Stimulated activated memory B cell treated with anti-CD40 and anti-IgM and Interleukin-4, amounts not matched to agents 10 μg/mL and 1 μg/mL and 100 μg/mL, for 72 hours (primary cell): ENCODE data around the gene ATAD1.
"Not testable (repeated sequence)": the region's sequence is repeated elsewhere in the genome, so short reads cannot be mapped to it uniquely, and the experiment has no call there.

Experiments
- ATAC-seq: fragments of 150-1000 bp; cut with Tn5 transposase; 2 replicates; pipeline ENCODE4 v1.10.0; 2021
- H3K27ac Mint-ChIP-seq: one replicate; pipeline ENCODE4 v1.8.0; 2022; ENCODE audit warnings: mild to moderate bottlenecking, mixed read lengths
- H3K27me3 Mint-ChIP-seq: one replicate; pipeline ENCODE4 v1.8.0; 2022; ENCODE audit warnings: mixed read lengths
- H3K36me3 Mint-ChIP-seq: one replicate; pipeline ENCODE4 v1.8.0; 2022; ENCODE audit warnings: mixed read lengths
- H3K4me1 Mint-ChIP-seq: one replicate; pipeline ENCODE4 v1.8.0; 2022; ENCODE audit warnings: mixed read lengths
- H3K4me3 Mint-ChIP-seq: one replicate; pipeline ENCODE4 v1.8.0; 2022; ENCODE audit warnings: mild to moderate bottlenecking, moderate library complexity, mixed read lengths
- H3K9me3 Mint-ChIP-seq: one replicate; pipeline ENCODE4 v1.8.0; 2022; ENCODE audit warnings: mixed read lengths

ATAD1 gene

DNA sequence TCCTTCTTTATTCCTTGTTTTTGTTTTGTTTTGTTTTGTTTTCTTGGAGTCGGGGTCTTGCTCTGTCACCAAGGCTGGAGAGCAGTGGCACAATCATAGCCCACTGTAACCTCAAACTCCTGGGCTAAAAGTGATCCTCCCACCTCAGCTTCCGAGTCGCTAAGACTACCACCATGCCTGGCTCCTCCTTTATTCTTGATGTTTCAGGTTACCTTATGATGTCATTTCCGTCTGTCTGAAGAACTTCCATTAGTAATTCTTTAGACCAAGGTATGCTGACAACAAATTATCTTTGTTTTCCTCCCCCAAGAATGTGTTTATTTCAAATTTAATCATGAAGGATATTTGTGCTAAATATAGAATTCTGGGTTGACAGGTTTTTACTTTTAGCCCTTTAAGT is 18.1 kb upstream of the ATAD1 start:
- no peaks in the 10 kb centered on the region for H3K27me3 Mint-ChIP-seq
- H3K9me3 Mint-ChIP-seq: no peaks in the 10 kb centered on the region
- peaks cover 14% of the 10 kb centered on the region for H3K4me1 Mint-ChIP-seq
- no peaks in the 10 kb centered on the region for H3K36me3 Mint-ChIP-seq
- no peak overlapping the region for H3K27ac Mint-ChIP-seq
- no peak for ATAC-seq
- H3K4me3 Mint-ChIP-seq: no peak overlapping the region

DNA sequence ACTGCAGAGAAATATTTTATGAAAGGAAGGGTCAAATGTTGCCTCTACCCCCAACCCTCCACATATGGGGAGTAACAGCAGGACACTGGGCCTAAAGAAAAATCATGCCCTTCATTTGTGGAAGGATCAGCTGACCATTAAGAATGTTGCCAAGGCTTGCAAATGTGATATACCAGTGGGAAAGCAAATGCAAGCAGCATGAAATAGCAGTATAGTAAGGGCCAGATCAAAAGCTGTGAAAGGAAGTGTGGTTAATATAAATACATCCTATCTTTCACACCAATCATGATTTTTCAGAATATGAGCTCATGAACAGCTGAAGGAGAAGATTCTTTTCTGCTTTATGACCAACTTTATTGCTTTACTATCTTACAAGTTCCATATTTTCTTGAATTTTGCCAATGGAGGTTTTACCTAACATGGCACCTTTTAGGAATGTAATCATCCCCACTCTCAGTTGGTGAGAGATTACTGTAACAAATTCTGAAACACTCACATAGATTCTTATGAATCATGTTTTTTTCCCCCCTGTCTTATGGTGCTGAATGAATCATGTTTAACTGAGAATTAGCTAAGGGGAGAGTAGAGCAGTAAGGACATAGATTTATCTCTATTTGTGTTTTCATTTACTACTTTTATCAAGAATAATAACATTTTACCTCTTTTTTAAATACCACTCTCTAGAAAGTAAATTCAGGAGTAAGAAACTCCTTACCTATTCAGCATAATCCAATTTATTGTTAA is 12.1 kb upstream of the ATAD1 start:
- peaks cover 6% of the 10 kb centered on the region for H3K4me1 Mint-ChIP-seq
- ATAC-seq: no peak
- H3K27me3 Mint-ChIP-seq: no peaks in the 10 kb centered on the region
- no peak overlapping the region for H3K4me3 Mint-ChIP-seq
- no peak overlapping the region for H3K27ac Mint-ChIP-seq
- H3K36me3 Mint-ChIP-seq: no peaks in the 10 kb centered on the region
- no peaks in the 10 kb centered on the region for H3K9me3 Mint-ChIP-seq

DNA sequence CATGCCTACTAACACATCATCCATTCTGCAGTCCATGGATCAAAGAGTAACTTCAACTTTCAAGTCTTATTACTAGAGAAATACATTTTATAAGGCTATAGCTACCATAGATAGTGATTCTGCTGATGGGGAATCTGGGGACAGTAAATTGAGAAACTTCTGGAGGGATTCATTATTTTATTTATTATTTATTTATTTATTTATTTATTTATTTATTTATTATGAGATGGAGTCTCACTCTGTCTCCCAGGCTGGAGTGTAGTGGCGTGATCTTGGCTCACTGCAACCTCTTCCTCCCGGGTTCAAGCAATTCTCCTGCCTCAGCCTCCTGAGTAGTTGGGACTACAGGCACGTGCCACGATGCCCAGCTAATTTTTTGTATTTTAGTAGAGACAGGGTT is 11.0 kb upstream of the ATAD1 start:
- not testable (repeated sequence) for H3K9me3 Mint-ChIP-seq, H3K4me1 Mint-ChIP-seq, H3K36me3 Mint-ChIP-seq, H3K27ac Mint-ChIP-seq, H3K4me3 Mint-ChIP-seq, ATAC-seq, H3K27me3 Mint-ChIP-seq

GRCh38 chr10:87827681-87828080 is 9.7 kb upstream of the ATAD1 start:
- no peak overlapping the region for H3K4me3 Mint-ChIP-seq
- H3K36me3 Mint-ChIP-seq: no peaks in the 10 kb centered on the region
- no peak for ATAC-seq
- H3K4me1 Mint-ChIP-seq: no peaks in the 10 kb centered on the region
- no peak overlapping the region for H3K27ac Mint-ChIP-seq
- H3K9me3 Mint-ChIP-seq: no peaks in the 10 kb centered on the region
- H3K27me3 Mint-ChIP-seq: no peaks in the 10 kb centered on the region

- H3K27ac Mint-ChIP-seq: no peak overlapping the region
- no peaks in the 10 kb centered on the region for H3K9me3 Mint-ChIP-seq
- H3K27me3 Mint-ChIP-seq: no peaks in the 10 kb centered on the region
- H3K36me3 Mint-ChIP-seq: no peaks in the 10 kb centered on the region
- ATAC-seq: no peak
- no peaks in the 10 kb centered on the region for H3K4me1 Mint-ChIP-seq
- no peak overlapping the region for H3K4me3 Mint-ChIP-seq
These were observed 8.6 kb upstream of the ATAD1 start for GRCh38 chr10:87826653-87827052.

DNA sequence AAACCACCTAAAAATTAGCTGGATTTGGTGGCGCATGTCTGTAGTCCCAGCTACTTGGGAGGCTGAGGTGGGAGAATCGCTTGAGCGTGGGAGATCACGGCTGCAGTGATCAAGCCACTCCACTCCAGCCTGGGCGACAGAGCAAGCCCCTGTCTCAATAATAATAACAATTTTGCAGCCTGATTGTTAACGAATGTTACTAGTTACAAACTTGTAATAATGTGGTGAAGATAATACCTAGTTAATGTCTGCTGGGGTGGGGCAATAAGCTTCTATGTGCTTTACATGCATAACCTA is 1.2 kb upstream of the ATAD1 start:
- Mint-ChIP-seq H3K36me3 (no peaks in the 10 kb centered on the region), H3K4me1 (peaks cover 28% of the 10 kb centered on the region), H3K4me3 (no peak overlapping the region), H3K27me3 (no peaks in the 10 kb centered on the region), H3K9me3 (no peaks in the 10 kb centered on the region), H3K27ac (peak overlapping the region; percentile 92)
- ATAC-seq: no peak

DNA sequence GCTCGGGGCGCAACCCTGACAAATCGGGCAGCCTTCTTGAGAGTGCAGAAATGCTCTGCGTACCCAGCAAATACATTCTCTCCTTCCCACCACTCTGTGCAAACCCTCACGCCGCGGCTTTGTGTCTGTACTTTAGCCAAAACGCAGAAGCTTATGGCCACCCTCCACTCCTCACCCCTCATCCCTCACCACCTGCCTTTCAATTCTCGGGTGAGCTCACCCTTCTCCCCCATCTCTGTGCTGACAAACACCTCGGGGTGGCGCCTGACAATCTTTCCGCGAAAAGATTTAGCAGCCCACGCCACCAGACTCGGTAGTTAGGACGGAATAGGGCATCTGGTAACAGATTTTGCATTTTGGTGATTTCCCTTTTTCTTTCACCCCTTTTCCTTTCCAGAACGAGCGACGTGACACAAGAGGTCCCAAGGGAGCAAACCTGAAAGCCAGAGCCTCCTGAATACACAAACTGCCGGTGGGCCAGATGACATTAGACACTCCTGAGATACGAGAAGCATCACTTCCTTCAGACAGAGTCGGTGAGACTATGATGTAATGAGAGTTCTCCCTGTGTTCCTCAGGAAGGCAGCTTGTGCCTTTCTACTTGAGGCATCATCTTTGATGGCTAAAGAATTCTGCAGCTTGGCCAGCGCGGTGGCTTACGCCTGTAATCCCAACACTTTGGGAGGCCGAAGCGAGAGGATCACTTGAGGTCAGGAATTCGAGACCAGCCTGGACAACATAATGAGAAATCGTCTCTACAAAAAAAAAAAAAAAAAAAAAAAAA is 671 bp upstream of the ATAD1 start:
- peak; percentile 85 for ATAC-seq
- no peaks in the 10 kb centered on the region for H3K9me3 Mint-ChIP-seq
- H3K4me3 Mint-ChIP-seq: peak overlapping the region; percentile 94
- no peaks in the 10 kb centered on the region for H3K27me3 Mint-ChIP-seq
- no peaks in the 10 kb centered on the region for H3K36me3 Mint-ChIP-seq
- H3K27ac Mint-ChIP-seq: peak overlapping the region; percentile 92
- H3K4me1 Mint-ChIP-seq: peaks cover 28% of the 10 kb centered on the region

DNA sequence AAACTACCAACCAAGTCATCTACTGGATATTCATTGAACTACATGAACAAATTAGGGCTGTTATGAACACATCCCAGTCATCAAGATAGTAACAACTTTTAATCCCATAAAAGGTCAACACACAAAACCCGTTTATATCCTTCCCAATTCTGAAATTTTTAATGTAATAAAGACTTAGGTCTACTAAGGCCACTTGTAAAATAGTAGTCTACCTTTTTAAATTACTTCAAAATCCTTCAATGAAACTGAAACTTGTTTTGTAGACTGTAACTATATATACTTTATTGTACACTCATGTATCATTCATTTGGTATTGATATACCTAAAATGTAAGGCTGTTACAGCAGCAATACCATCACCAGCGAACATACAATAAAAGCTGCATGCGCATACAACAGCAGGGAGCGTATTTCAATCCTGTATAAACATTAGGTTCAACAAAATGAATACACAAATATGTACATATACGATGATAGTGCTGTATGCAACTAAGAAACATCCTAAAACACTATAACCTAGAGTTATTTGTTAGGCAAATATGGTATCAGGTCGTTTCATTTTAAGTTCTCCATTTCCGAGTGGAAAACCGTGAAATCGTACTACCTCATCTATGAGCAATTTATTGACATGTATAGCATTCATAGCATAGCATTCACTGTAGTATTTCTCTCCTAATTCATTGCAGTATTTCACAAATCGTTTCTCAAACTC is 973 bp downstream of the ATAD1 start:
- ATAC-seq: no peak
- Mint-ChIP-seq H3K36me3 (peaks cover 7% of the 10 kb centered on the region), H3K4me1 (peaks cover 31% of the 10 kb centered on the region), H3K9me3 (no peaks in the 10 kb centered on the region), H3K4me3 (peak overlapping the region; percentile 94), H3K27me3 (no peaks in the 10 kb centered on the region), H3K27ac (peak overlapping the region; percentile 92)

DNA sequence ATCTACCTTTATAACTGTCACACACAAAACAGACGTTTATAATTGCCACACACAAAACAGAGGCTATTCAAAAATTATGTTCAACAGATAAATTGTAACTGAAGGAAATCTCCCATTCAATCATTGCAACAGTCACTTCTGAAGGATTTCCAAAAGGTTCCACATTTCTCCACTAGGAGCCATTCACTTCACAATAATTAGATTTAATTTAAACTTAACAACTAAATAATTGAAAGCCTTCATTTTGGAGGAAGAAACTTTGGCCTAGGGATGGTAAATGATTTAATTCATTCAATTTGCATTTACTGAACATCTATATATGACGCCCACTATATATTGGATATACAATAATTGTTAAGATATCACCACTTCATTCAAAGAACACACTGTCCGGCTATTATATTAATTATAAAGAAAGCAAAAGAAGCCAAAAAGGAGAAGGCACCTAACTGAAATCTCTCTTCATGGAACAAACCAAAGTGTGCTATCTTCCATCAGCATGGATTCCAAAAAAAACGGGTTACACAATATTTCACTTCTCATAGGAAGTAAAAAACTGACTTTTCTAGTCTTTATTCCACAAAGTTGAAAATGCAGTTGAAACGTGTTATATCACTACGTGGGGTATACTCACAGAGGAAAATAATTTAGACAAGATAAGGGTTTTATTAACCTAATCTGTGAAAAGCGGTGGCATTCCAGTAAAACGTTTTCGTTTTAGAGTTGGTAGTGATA is 1.7 kb downstream of the ATAD1 start:
- no peaks in the 10 kb centered on the region for H3K9me3 Mint-ChIP-seq
- peaks cover 38% of the 10 kb centered on the region for H3K4me1 Mint-ChIP-seq
- H3K27me3 Mint-ChIP-seq: no peaks in the 10 kb centered on the region
- peak overlapping the region; percentile 94 for H3K4me3 Mint-ChIP-seq
- H3K27ac Mint-ChIP-seq: peak overlapping the region; percentile 92
- peaks cover 14% of the 10 kb centered on the region for H3K36me3 Mint-ChIP-seq
- ATAC-seq: no peak

DNA sequence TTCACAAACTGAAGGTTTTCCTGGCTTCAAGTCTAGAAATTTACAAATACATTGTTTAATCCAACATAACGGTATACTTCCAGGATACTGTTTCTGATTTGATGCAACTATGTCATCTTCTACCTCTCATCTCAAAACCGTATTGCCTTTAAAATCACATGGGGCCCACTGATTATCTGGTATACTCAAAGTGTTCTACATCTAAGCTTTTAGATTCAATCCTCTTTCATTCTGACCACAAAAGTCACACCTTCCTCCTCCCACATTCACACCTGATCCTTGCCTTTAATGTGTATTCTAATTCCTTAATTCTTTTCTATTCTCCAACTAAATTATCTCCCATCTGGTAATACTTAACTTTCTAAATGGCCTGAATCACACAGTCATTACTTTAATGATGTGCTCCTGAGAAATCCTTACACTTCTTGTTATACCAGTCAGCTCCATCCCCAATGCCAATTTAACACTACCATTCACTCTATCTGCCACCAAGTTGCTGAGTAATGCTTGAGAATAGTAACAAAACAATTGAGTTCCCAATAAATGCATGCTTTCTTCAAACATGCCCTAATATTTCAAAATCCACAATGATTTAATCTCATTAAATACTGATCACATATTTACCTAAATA is 13.0 kb downstream of the ATAD1 start:
- H3K4me3 Mint-ChIP-seq: no peak overlapping the region
- peaks cover 82% of the 10 kb centered on the region for H3K36me3 Mint-ChIP-seq
- ATAC-seq: no peak
- H3K9me3 Mint-ChIP-seq: peaks cover 21% of the 10 kb centered on the region
- peaks cover 19% of the 10 kb centered on the region for H3K4me1 Mint-ChIP-seq
- no peaks in the 10 kb centered on the region for H3K27me3 Mint-ChIP-seq
- H3K27ac Mint-ChIP-seq: no peak overlapping the region

GRCh38 chr10:87803831-87804230 is 14.2 kb downstream of the ATAD1 start:
- Mint-ChIP-seq H3K27ac (no peak overlapping the region), H3K4me3 (no peak overlapping the region), H3K27me3 (no peaks in the 10 kb centered on the region), H3K36me3 (peaks cover 85% of the 10 kb centered on the region), H3K9me3 (peaks cover 21% of the 10 kb centered on the region), H3K4me1 (peaks cover 19% of the 10 kb centered on the region)
- ATAC-seq: no peak

- H3K36me3 Mint-ChIP-seq: peaks cover 88% of the 10 kb centered on the region
- no peaks in the 10 kb centered on the region for H3K27me3 Mint-ChIP-seq
- H3K9me3 Mint-ChIP-seq: peaks cover 21% of the 10 kb centered on the region
- no peak overlapping the region for H3K4me3 Mint-ChIP-seq
- peaks cover 22% of the 10 kb centered on the region for H3K4me1 Mint-ChIP-seq
- ATAC-seq: no peak
- H3K27ac Mint-ChIP-seq: no peak overlapping the region
These were observed 14.7 kb downstream of the ATAD1 start for GRCh38 chr10:87803328-87803727.

GRCh38 chr10:87801813-87802435 is 16.1 kb downstream of the ATAD1 start:
- Mint-ChIP-seq H3K4me1 (peaks cover 36% of the 10 kb centered on the region), H3K36me3 (peaks cover 88% of the 10 kb centered on the region)

DNA sequence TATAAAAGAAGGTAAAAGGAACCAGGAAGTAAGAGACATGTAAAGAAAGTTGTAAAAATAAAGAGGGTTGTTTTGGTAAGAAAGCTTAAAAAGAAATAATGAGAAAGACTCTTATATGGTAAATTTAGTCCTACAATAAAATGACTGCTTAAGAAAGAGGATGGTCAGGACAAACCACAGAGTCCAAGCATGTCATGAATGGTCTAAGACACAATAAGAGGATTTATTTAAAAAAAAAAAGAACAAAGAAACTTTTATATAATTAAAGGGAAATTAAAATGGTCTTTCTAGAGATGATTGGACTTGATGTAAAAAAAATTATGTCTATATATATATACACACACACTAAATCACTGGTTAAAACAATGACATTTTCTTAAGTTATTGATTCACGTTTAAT is 18.2 kb downstream of the ATAD1 start:
- peaks cover 68% of the 10 kb centered on the region for H3K36me3 Mint-ChIP-seq
- H3K27me3 Mint-ChIP-seq: no peaks in the 10 kb centered on the region
- ATAC-seq: no peak
- H3K4me1 Mint-ChIP-seq: peaks cover 27% of the 10 kb centered on the region
- no peak overlapping the region for H3K4me3 Mint-ChIP-seq
- no peak overlapping the region for H3K27ac Mint-ChIP-seq
- peaks cover 14% of the 10 kb centered on the region for H3K9me3 Mint-ChIP-seq

More at GRCh38 chr10:87801813-87802435, 16.1 kb downstream of the ATAD1 start:
- not testable (repeated sequence) for ATAC-seq, H3K4me3 Mint-ChIP-seq, H3K27ac Mint-ChIP-seq, H3K27me3 Mint-ChIP-seq
- peaks cover 21% of the 10 kb centered on the region for H3K9me3 Mint-ChIP-seq
